Activated T-cell treated with anti-CD3 and anti-CD28 coated beads for 1 hour (primary cell): Measurements from ENCODE around the gene CRIP3.
A peak's percentile ranks its signal among the peaks of the same experiment; 100 is the strongest.
"Not testable (repeated sequence)": the region's sequence is repeated elsewhere in the genome, so short reads cannot be mapped to it uniquely, and the experiment has no call there.

ENCODE experiments used
- DNase-seq: peaks from one replicate; pipeline ENCODE4 v3.0.0-alpha.2; 2020; ENCODE audit warnings: low read depth

Gene CRIP3, protein sequence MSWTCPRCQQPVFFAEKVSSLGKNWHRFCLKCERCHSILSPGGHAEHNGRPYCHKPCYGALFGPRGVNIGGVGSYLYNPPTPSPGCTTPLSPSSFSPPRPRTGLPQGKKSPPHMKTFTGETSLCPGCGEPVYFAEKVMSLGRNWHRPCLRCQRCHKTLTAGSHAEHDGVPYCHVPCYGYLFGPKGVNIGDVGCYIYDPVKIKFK

GRCh38 chr6:43308101-43308989 is at the start of gene CRIP3:
Gene CRIP3 (minus strand): TSS chr6:43308826. CDS start chr6:43308792, 34 bp downstream.
- DNase-seq: peak; percentile 30

DNA sequence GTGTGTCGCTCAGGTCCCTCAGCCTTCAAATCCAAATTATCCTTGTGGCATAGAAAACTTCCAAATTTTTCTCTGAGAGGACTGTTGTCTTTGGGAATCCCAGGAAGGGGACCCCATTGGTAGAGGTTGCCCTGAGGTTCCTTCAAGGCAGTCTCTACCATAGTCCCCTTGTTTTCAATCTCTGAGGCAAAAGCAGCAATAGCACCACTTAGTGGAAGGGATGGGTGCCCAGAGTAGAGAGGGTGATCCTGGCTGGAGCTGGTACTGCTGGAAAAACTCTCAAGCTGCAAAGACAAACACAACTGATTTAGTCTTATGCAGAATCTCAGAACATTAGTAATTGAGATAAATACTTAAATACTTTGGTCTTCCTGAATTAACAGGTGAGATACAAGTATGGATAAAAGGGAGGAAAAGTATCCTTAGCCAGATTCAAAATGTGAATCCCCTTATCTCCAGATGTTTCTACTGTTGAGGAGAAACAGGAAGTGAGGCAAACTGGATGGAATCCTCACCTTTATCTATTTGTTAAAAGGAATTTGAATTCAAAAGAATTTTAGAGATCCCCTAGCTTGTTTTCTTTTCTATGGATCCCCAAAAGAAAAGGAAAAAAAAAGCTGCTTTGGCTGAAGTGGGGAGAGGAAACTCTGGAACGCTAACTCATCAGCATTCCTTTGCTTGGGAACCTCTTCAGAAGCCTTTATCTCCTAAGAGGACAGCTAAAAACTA is 47.4 kb upstream of the CRIP3 start:
- no peak for DNase-seq

GRCh38 chr6:43351951-43352350 is 43.3 kb upstream of the CRIP3 start:
- DNase-seq: not testable (repeated sequence)

- no peak for DNase-seq
Observed at GRCh38 chr6:43347444-43347843, 38.8 kb upstream of the CRIP3 start.

DNA sequence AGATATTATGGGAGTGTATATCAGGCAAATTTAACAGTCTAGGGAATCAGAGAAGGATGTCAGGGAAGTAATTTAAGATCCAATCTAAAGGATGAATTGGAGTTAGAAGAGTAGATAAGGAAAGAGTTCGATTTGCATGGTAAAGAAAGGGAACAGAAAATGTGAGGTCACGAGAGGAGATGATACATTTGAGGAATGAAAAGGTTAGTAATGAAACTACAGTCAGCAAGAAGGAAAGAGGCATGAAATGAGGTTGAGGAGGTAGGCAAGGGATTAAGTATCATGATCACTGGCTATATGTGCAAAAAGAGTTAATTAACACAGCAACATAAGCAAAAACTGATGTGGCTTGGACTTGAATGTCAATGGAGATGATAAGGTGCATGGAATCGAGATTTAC is 38.4 kb upstream of the CRIP3 start:
- DNase-seq: no peak

DNA sequence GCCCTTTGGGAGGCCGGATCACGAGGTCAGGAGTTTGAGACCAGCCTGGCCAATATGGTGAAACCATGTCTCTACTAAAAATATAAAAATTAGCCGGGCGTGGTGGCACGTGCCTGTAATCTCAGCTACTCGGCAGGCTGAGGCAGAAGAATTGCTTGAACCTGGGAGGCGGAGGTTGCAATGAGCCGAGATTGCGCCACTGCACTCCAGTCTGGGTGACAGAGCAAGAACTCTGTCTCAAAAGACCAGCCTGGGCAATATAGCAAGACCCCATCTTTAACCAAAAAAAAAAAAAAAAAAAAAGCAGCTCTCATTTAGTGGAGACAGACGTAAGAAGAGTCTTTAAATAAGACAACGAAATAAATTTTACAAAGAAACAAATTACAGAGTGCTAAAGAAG is 37.6 kb upstream of the CRIP3 start:
- DNase-seq: not testable (repeated sequence)

DNA sequence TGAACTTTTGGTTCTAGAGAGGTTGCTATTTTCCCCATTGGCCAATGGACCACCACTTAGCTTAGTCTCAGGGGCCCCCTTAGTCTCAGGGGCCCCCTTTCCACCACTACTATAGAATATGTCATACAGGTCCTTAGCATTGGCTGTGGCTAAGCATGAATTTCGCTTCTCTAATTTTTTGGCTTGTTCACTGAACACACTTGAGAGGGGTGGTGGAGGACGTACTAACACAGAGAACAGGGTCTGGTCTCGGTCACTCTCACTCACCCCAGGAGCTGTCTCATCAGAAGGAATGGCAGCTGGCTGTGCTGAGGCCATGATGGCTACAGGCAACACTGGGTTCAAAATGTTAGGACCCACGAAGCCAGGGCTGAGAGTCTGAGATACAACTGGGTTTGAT is 30.5 kb upstream of the CRIP3 start:
- no peak for DNase-seq

DNA sequence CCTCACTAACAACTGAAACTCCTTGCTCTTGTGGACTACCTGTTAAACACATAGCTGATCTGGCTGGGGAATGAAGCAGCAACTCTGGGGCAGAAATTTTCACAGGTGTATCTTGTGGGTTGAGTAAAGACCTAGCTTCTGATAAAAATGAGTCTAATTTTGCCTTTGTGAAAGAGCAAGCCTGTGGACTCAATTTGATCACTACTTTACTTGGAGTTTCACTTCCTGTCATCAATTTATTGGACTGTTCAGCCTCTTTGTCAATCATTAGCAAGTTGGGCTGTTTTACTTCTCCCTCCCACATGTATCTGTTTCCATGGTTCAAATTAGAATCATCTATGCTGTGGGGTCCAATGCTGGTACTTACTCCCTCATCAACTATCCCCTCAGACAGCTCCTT is 29.6 kb upstream of the CRIP3 start:
- DNase-seq: no peak

- DNase-seq: no peak
Observed at GRCh38 chr6:43336382-43336781, 27.8 kb upstream of the CRIP3 start.

DNA sequence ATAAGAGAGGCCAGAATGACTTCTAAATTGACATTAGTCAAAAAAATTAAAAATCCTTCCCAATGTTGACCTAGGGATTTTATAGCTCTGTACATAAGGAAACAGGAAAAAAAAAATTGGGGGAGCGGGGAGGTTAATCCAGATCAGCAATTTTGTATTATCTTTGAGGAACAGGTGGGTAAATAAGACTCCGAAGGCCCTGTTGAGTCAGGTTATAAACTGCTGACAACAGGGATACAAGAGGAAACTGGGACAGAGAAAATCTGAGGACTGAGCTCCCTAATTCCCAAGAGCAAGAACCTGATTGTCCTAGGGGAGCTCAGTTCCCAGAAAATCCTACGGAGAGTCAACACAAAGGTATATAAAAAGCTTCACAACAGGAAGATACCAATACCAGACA is 26.8 kb upstream of the CRIP3 start:
- DNase-seq: no peak

DNA sequence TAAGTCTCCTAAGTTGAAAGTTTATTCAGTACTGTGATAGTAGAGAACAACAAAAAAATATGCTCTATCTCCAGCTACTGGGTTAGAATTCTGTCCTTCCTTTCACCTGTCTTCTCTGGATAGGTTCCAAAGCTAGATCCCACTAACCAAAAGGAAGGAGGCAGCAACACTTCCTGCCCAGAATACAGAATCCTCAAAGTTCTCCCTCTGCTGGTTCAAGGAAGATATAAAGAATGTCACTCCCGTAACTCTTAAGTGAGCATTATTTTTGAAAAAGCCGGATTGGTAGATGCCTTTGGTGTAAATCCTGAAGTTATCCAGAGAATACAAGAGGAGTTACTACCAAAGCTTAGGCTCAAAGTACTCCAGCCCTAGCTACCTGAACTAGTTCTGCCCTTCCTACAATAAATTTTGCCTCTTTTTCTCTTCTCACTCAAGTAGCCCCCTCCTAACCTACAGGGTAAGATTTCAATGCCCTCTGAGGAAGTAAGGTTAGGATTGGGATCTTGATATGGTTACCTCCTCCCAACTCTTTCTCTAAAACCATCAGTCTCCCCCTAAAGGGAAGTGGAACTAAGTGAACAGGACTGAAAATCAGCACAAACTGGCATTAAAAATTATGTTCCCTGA is 26.0 kb upstream of the CRIP3 start:
- no peak for DNase-seq

DNA sequence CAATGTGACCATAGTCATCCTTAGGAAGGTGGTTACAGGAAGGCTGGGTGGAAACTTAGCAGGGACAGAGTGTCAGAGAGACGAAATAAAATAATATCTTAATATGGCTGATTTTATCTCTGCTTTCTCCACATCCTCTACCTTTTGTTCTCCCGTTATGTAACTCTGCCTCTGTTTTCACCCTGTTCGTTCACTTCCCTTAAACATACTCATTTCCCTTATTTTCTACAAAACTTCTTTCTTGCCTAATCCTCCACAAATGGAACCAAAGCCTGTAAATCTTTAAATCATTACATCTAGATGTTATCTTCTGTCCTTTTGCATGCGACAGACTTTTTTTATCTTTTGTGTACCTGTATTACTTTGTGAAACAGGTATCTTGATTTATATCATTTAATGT is 23.3 kb upstream of the CRIP3 start:
- DNase-seq: no peak

GRCh38 chr6:43331470-43331869 is 22.8 kb upstream of the CRIP3 start:
- DNase-seq: no peak

DNA sequence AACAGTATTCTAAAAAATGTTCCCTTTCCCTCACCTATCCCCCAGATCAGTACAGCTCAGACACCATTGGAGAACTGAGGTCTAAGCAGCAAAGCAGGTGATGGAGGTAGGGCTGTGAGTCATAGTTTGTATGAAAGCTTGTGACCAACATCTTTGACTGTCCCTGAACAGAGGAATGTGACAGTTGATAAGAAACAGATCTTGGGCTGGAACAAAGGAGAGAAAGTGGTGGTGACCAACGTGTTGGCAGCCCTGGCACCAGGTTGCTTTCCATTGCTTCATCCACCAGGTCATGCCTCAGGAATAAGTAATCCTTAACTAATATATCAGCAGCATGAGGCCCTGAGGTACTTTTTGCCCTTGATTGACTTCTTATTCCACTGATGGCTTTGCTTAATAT is 19.9 kb upstream of the CRIP3 start:
- DNase-seq: no peak

GRCh38 chr6:43325876-43326275 is 17.2 kb upstream of the CRIP3 start:
- DNase-seq: no peak

DNA sequence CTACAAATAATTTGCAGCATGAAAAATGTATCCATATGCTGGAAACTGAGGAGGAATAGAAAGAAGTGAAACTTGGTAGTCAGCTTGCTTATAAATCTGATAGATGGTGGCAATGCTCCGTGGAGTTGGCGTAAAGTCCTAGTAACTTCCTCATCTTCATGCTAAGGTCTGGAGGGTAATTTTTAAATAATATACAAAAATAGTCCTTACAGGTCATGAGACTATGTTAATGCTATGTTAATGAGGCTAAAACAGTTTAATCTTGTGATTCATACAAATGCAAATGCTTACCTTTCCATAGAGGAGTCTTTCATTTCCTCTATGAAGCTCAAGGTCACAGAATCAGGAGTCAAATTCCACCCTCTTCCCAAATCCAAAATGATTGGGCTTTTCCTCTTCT is 9.4 kb upstream of the CRIP3 start:
- no peak for DNase-seq

- DNase-seq: no peak
Observed at GRCh38 chr6:43313813-43314212, 5.2 kb upstream of the CRIP3 start.

- DNase-seq: no peak
Observed at GRCh38 chr6:43311666-43312065, 3.0 kb upstream of the CRIP3 start.

DNA sequence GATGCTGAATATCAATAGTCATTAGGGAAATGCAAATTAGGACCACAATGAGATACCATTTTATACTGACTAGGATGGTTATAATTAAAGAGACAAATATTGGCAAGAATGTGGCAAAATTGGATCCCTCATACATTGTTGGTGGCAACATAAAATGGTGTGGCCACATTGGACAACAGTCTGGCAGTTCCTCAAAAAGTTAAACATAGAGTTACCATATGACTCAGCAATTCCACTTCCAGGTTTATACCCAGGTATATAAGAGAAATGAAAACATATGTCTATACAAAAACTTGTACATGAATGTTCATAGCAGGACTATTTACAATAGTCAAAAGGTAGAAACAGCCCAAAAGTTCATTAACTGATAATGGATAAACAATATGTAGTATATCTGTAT is 2.0 kb upstream of the CRIP3 start:
- no peak for DNase-seq

DNA sequence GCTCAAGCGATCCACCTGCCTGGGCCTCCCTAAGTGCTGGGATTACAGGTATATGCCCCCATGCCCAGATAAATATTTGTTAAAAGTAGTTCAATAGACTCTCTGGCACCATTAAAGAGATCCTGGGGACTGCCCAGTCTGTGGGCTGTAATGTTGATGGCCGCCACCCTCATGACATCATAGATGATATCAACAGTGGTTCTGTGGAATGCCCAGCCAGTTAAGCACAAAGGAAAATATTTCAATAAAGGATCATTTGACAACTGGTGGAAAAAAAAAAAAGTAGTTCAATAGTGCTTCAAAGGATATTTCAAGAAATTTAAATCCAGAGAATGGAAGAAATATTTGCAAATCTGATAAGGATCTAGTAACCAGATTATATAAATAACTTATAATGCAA is 1.5 kb upstream of the CRIP3 start:
- DNase-seq: no peak

DNA sequence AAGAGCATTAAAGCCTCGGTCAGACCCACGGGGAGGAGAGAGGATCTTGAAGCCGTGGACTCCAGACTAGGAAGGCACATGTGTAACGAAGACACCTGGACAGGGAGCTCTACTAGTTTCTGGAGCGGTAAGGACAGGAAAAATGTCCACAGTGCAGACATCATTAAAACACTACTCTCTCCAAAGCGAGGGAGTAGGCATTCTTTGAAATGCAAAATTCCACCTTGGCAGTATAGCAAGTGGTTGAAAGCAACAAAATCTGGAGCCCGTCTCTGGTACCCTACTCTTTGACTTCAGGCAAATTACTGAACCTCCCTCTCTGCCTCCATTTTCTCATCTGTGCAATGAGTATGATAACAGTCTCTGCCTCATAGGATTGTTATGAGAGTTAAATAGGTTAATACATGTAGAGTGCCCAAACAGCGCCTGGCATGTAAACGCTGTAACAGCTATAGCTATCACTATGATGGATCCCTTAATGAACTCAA is 408 bp upstream of the CRIP3 start:
- DNase-seq: no peak

DNA sequence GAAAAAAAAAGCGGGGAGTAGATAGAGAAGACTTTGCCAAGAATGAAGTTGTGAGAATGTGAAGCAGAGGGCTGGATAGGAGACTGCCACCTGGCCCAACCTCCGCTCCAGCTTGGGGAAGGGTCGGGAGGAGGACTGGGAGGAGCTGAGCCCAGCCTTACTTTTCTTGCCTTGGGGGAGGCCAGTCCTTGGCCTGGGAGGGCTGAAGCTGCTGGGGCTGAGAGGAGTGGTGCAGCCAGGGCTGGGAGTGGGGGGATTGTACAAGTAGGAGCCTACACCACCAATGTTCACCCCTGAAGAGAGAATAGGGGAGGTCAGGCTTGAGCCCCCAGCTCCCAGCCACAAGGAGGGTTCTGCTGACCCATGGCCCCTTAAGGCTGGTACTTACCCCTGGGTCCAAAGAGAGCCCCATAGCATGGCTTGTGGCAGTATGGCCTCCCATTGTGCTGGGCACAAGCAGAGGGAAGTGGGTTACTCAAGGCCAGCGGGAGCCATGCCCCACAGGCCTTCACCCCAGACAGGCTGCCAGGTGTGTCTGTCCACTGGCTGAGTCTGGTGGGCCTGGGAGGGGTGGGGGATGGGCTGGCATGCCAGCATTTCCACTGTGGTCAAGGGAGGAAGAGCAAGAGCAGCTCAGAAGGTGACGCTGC is 1.1 kb downstream of the CRIP3 start:
- DNase-seq: no peak
